Esophagus mucosa (tissue), 1 donor: ENCODE data around the gene CMIP. TPM values are rescaled to one million over a fixed set of nuclear protein-coding genes. Genes with fewer than 3 reads are reported as not detected.
A peak's percentile ranks its signal among the peaks of the same experiment; 100 is the strongest.

Source experiments
- ATAC-seq: fragments of 200-7000 bp; cut with Tn5 transposase; one replicate; pipeline ENCODE4 v1.9.1; 2020
- total RNA-seq: library from RNA; stranded (reverse); gene quantifications from one replicate; pipeline ENCODE4 v1.2.4, GENCODE V29; 2023
- donor health status: DM: yes; HTN: yes; CAD: no.

The CMIP gene
- total RNA-seq, 1 donor from 2014 or later, result 47.0 TPM

- ATAC-seq, result no peak
Observed at GRCh38 chr16:81480606-81481206, 36.1 kb downstream of the CMIP start.

GRCh38 chr16:81481207-81481821, 36.7 kb downstream of the CMIP start:
- peak; percentile 53 for ATAC-seq

- ATAC-seq, result no peak
Observed at GRCh38 chr16:81482329-81483063, 37.9 kb downstream of the CMIP start.

GRCh38 chr16:81483064-81483969, 38.7 kb downstream of the CMIP start:
- no peak for ATAC-seq

GRCh38 chr16:81483970-81484595, 39.5 kb downstream of the CMIP start:
- no peak for ATAC-seq

- no peak for ATAC-seq
Observed at GRCh38 chr16:81484908-81485624, 40.5 kb downstream of the CMIP start.

- ATAC-seq, result peak; percentile 31
Observed at GRCh38 chr16:81485824-81486539, 41.4 kb downstream of the CMIP start.

GRCh38 chr16:81486540-81487061, 42.0 kb downstream of the CMIP start:
- ATAC-seq, result no peak

- no peak for ATAC-seq
Observed at GRCh38 chr16:81487301-81487720, 42.7 kb downstream of the CMIP start.

GRCh38 chr16:81488687-81489411, 44.2 kb downstream of the CMIP start:
- no peak for ATAC-seq

- ATAC-seq, result no peak
Observed at GRCh38 chr16:81489547-81490267, 45.1 kb downstream of the CMIP start.

GRCh38 chr16:81491541-81492188, 47.1 kb downstream of the CMIP start:
- ATAC-seq, result no peak

GRCh38 chr16:81492311-81492761, 47.7 kb downstream of the CMIP start:
- ATAC-seq, result no peak

- peak; percentile 64 for ATAC-seq
Observed at GRCh38 chr16:81492965-81493754, 48.6 kb downstream of the CMIP start.

- peak; percentile 95 for ATAC-seq
Observed at GRCh38 chr16:81493755-81494433, 49.3 kb downstream of the CMIP start.

- ATAC-seq, result no peak
Observed at GRCh38 chr16:81494434-81494806, 49.8 kb downstream of the CMIP start.

GRCh38 chr16:81494888-81495287, 50.3 kb downstream of the CMIP start:
- no peak for ATAC-seq
